KOPT-K1 (cell line): ENCODE results near the gene LYSMD1.
A peak's percentile ranks its signal among the peaks of the same experiment; 100 is the strongest.
"Not testable (repeated sequence)": the region's sequence is repeated elsewhere in the genome, so short reads cannot be mapped to it uniquely, and the experiment has no call there.

Experiments
- H3K27ac ChIP-seq: fragments of 200-600 bp; sonication (generic); 2 replicates; pipeline ENCODE4 v1.5.1; 2016; ENCODE audit warnings: antibody characterized with exemption, mild to moderate bottlenecking, low read depth, low read length; ENCODE audit not compliant: poor library complexity, severe bottlenecking
- H3K36me3 ChIP-seq: fragments of 200-600 bp; sonication (generic); 2 replicates; pipeline ENCODE4 v1.5.1; 2017; ENCODE audit warnings: antibody characterized with exemption, mild to moderate bottlenecking, low read length, moderate library complexity; ENCODE audit not compliant: insufficient read depth
- H3K9me3 ChIP-seq: fragments of 200-600 bp; sonication (generic); 2 replicates; pipeline ENCODE4 v1.5.1; 2017; ENCODE audit warnings: antibody characterized with exemption, low read length, mild to moderate bottlenecking; ENCODE audit not compliant: insufficient read depth, poor library complexity, severe bottlenecking

LYSMD1 gene

DNA sequence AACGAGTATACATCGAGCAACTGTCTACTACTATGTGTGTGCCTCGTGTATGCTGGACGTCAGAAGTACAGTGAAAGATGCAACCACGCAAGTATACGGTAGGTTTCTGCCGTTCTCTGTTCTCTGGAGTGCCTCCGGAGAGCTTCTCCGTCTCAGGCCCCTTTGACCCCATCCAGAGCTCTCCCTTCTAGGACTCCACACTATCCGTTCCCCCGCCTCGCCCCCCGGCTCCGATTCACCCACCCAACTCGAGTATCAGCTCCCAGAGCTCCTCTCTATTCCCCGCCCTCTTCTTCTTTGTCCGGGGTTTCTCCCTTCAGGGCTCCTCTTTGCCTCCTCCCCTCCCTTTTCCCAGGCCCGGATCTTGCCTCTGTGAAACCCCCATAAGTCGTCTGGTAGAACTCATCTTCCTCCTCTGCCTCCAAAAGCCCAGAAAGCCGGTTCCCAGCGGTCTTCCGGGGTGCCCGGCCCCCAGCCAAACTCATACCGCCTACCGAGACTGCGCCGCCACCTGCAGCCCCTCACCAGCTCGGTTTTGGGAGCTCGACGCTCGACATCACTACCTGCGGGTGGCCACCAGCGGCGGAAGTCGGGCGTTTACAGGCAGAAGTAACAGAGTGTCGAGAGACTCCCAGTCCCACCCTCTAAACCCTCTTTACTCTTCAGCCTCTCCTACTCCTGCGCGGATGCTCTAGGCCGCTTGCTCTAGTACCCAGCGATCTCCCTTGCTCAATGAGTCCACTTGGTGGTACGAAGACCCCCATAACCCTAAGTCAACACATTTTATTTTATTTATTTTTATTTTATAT is 24.1 kb upstream of the LYSMD1 start, which contains the start of gene VPS72:
VPS72 (minus strand) TSS at position 561 of the 809 bp plus-strand sequence; CDS start at position 485, 76 bp downstream.
- H3K27ac ChIP-seq: peak within 1 kb of the TSS; percentile 76
- no peaks in the 10 kb centered on the region for H3K9me3 ChIP-seq
- H3K36me3 ChIP-seq: peaks cover 12% of the 10 kb centered on the region

DNA sequence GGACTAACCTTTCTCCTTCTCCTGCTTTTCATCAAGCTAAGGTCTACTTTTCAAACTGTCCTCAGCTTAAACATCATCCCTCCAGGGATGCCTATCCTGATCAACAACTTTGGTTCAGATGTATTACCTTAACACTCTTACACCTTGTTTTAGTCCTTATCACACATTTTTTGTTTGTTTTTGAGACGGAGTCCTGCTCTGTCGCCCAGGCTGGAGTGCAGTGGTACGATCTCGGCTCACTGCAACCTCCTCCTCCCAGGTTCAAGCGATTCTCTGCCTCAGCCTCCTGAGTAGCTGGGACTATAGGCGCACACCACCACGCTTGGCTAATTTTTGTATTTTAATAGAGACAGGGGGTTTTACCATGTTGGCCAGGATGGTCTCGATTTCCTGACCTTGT is 23.0 kb upstream of the LYSMD1 start:
- peak overlapping the region; percentile 76 for H3K27ac ChIP-seq

GRCh38 chr1:151187205-151187604 is 21.5 kb upstream of the LYSMD1 start:
- Histone ChIP-seq H3K27ac (no peak overlapping the region), H3K9me3 (no peaks in the 10 kb centered on the region), H3K36me3 (peaks cover 38% of the 10 kb centered on the region)

More for the DNA sequence above, 23.0 kb upstream of the LYSMD1 start:
- not testable (repeated sequence) for H3K9me3 ChIP-seq
- H3K36me3 ChIP-seq: peaks cover 24% of the 10 kb centered on the region

GRCh38 chr1:151184211-151184610 is 18.5 kb upstream of the LYSMD1 start:
- no peak overlapping the region for H3K27ac ChIP-seq
- peaks cover 68% of the 10 kb centered on the region for H3K36me3 ChIP-seq
- no peaks in the 10 kb centered on the region for H3K9me3 ChIP-seq

GRCh38 chr1:151176514-151177045 is 10.9 kb upstream of the LYSMD1 start:
- Histone ChIP-seq H3K27ac (no peak overlapping the region), H3K36me3 (peaks cover 88% of the 10 kb centered on the region)

DNA sequence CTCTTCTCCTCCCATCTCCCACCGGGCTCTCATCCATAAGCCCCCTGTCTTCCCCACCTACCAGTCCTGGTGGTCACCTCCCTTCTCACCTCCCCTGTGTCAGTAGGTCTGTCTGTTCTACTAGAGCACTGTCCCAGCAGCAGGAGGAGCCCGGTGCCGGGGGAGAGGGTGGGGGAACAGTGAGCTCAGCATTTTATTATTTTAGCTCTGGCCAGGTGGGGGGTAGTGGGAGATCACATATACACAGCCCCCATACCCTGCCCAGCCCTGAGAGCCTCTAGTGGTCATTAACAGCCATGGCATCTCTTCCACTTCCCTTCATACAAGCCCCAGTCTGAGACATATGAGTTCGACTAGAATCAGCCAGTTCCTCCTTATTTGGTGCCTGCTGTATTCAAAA is 10.2 kb upstream of the LYSMD1 start, which contains the start of gene TMOD4:
TMOD4 (minus strand) TSS at position 119 of the 400 bp plus-strand sequence. CDS start 1,106 bp downstream, outside the sequence.
- peaks cover 88% of the 10 kb centered on the region for H3K36me3 ChIP-seq
- no peak within 1 kb of the TSS for H3K27ac ChIP-seq
- no peaks in the 10 kb centered on the region for H3K9me3 ChIP-seq

More at GRCh38 chr1:151176514-151177045, 10.9 kb upstream of the LYSMD1 start:
- H3K9me3 ChIP-seq: no peaks in the 10 kb centered on the region

- Histone ChIP-seq H3K9me3 (no peaks in the 10 kb centered on the region), H3K27ac (no peak overlapping the region), H3K36me3 (peaks cover 88% of the 10 kb centered on the region)
Observed at GRCh38 chr1:151175041-151175741, 9.5 kb upstream of the LYSMD1 start.

- Histone ChIP-seq H3K27ac (no peak overlapping the region), H3K9me3 (no peaks in the 10 kb centered on the region), H3K36me3 (peaks cover 77% of the 10 kb centered on the region)
Observed at GRCh38 chr1:151171190-151171589, 5.5 kb upstream of the LYSMD1 start.

DNA sequence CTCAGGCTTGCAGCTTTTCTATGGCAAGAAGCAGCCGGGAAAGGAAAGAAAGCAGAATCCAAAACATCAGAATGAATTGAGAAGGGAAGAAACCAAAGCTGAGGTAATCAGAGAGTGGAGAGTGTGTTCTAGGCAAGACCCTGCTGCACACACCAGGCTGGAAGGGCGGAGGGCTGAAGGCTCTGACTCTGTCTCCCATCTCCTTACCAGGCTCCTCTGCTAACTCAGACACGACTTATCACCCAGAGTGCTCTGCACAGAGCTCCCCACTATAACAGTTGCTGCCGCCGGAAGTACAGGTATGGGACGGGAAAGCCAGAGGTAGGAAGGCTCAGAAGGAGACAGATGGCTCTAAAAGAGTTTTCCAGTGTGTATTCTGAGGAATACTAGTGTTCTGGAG is 1.4 kb upstream of the LYSMD1 start:
- H3K9me3 ChIP-seq: no peaks in the 10 kb centered on the region
- peak overlapping the region; percentile 76 for H3K27ac ChIP-seq
- peaks cover 48% of the 10 kb centered on the region for H3K36me3 ChIP-seq

DNA sequence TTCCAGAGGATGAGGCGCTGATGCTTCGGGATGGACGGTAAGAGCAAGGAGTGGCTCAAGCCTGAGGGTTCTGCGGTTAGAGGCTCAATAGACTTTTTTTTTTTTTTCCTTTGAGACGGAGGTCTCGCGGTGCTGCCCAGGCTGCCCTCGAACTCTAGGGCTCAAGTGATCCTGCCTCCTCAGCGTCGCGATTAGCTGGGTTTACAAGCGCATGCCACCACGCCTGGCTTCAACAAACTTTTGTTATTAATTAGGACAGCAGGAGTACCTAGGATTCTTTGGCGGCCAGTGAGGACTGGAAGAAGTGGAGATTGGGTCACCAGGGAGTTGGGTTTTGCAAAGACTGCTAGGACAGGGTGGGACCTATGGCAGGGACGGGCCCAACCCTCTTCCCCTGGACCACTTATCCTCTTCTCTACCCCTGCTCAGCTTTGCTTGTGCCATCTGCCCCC is 829 bp upstream of the LYSMD1 start:
- Histone ChIP-seq H3K36me3 (peaks cover 44% of the 10 kb centered on the region), H3K27ac (peak overlapping the region; percentile 76), H3K9me3 (no peaks in the 10 kb centered on the region)

DNA sequence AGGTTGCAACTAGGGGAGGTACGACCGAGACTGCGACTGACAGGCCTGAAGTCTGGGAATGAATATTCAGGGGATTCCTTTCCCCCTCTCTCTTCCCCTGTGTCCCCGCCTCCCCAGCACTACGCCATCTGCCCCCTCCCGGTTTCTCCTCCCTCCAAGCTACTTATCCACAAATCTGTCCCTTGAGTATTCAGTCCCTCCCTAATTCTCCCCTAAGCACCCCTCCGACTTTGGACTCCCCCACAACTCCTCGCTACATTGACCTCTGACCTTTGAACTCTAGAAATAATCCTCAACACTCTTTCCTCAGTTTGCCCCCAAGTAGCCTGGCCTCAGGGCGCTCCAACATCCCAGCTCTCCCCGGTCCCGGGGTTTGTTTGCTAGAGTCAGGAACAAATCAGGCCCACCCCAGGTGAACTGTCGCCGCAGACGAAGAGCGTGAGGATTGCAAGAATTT is 393 bp downstream of the LYSMD1 start:
- Histone ChIP-seq H3K9me3 (no peaks in the 10 kb centered on the region), H3K27ac (peak overlapping the region; percentile 76), H3K36me3 (peaks cover 42% of the 10 kb centered on the region)

- Histone ChIP-seq H3K27ac (peak overlapping the region; percentile 76), H3K36me3 (peaks cover 41% of the 10 kb centered on the region), H3K9me3 (no peaks in the 10 kb centered on the region)
Observed at GRCh38 chr1:151164732-151165280, 896 bp downstream of the LYSMD1 start.

DNA sequence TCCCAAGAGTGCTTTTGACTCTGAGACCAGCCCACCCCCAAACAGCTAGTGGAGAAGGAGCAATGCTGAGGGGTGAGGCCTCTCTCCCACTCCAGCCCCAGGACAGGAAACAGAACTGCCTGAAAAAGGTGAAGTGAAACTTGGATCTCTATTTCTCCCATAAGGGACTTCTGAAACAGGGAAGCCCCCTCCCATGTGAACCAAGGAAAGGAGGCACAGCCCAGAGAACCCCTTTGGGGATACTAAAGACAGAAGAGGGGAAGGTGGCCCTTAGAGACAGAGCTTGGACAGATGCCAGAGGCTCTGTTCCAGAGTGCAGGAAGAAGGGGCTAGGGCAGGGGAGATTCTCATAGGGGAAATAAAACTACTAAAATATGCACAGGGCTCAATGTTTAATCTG is 6.3 kb downstream of the LYSMD1 start:
- Histone ChIP-seq H3K36me3 (peaks cover 33% of the 10 kb centered on the region), H3K9me3 (no peaks in the 10 kb centered on the region), H3K27ac (no peak overlapping the region)

DNA sequence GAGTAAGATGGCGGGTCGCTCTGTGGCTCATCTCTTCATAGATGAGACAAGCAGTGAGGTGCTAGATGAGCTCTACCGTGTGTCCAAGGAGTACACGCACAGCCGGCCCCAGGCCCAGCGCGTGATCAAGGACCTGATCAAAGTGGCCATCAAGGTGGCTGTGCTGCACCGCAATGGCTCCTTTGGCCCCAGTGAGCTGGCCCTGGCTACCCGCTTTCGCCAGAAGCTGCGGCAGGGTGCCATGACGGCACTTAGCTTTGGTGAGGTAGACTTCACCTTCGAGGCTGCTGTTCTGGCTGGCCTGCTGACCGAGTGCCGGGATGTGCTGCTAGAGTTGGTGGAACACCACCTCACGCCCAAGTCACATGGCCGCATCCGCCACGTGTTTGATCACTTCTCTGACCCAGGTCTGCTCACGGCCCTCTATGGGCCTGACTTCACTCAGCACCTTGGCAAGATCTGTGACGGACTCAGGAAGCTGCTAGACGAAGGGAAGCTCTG is 6.9 kb downstream of the LYSMD1 start:
- H3K36me3 ChIP-seq: peaks cover 33% of the 10 kb centered on the region
- peak overlapping the region; percentile 11 for H3K27ac ChIP-seq
- H3K9me3 ChIP-seq: no peaks in the 10 kb centered on the region

DNA sequence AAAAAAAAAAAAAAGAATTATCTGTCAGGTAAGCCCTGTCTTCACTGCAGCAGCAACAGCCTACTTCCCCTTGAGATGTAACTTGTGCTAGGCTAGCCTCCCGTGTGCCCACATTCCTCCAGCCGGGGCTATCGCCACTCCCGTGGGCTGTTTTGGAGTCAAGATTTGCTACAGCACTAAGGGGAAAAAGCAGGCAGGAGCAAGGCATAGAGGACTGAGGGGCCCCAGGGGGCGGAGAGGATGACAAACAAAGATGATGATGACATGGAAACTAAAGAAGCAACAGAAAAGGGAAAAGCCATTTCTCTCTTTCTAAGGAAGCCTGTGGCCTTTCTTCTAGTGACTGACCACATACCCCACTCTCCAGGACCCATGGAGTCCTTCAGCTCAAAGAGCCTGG is 7.4 kb downstream of the LYSMD1 start:
- Histone ChIP-seq H3K36me3 (peaks cover 33% of the 10 kb centered on the region), H3K9me3 (no peaks in the 10 kb centered on the region), H3K27ac (peak overlapping the region; percentile 11)
